Right ventricle myocardium inferior (tissue), 1 donor: ENCODE results near the gene P2RX3. TPM values are rescaled to one million over a fixed set of nuclear protein-coding genes. Genes with fewer than 3 reads are reported as not detected.

Experiments used
- ATAC-seq: fragments of 200-7000 bp; cut with Tn5 transposase; one replicate; pipeline ENCODE4 v1.9.1; 2020; ENCODE audit warnings: mild to moderate bottlenecking, moderate library complexity
- DNase-seq: peaks from one replicate; pipeline ENCODE4 v3.0.0; 2021; ENCODE audit errors: missing footprints
- intact Hi-C: fragments of 100-400 bp; cut with DNase I; formaldehyde crosslinking; loops from one replicate; pipeline ENCODE4 v1.11.0; 2022
- total RNA-seq: library from RNA; stranded (reverse); fragmentation: NEBNext Ultra II Directional; extraction: Animal tissue kit (Norgen Biotek cat#: 25700); gene quantifications from one replicate; pipeline ENCODE4 v1.2.1, GENCODE V29; 2021
- donor health status: DM: no; HTN: yes; CAD: no; lungs with severe emphysema.

P2RX3 gene
- total RNA-seq, 1 donor from 2014 or later, result 3.2 TPM

GRCh38 chr11:57379732-57380131, 41.6 kb downstream of the P2RX3 start:
- DNase-seq, result no peak
- ATAC-seq, result no peak
- intact Hi-C loops, result no loop called here

DNA sequence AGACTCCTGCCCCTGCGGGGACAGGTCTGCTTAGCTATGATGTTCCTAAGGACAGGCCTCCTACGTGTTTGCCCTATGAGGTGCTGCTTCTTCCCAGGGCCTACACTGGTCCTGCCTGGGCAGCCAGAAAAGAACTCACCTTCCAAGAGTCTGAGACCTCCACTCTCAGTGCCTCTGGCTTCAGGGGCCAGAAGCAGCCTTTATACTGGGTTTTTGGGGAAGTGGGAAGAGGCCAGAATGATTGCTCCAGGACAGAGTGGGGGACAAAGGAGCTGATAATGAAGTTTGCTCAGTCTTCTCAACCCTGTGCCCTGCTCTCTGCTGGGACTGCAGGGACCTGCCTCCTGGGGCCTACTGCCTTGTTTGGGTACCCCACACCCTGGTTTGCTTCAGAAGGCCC, 42.8 kb downstream of the P2RX3 start, which contains the start of gene PRG3:
PRG3 (minus strand) TSS at position 176 of the 400 bp plus-strand sequence. CDS start 442 bp downstream, outside the sequence.
- ATAC-seq (no peak), DNase-seq (no peak)
- intact Hi-C loops, result no loop called here

DNA sequence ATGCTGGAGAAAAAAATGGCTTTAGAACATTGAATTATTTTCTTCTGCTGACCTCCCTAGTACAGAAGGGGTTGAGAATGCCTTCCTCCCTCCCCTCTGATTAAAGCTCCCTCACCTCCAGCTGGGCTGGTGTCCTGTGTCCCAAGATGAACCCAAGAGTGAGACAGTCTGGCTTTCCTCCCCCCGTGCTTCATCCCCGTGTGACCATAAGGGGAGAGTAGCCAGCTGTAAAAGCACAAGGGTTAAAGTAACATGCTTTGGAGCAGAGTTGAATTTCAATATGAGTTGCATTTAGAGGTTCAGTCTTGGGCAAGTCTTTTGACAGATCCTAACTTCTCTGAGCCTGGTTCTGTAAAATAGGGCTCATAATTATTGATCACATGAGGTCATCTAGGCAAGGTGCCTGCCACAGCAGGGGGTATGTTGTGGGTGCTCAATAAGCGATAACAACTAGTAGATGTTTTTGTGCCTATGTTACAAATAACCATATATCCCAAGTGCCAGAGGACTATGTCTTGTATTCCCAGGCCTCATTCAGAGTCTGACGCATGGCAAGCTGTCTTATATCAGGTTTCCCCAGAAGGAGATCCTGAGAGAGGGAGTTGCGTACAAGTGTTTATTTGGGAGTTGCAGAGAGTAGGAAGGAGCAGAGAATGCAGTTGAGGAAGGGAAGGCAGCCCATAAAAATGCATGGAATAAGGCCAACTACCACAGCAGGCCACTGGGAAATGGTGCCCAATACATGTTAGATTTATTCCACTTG, 48.2 kb downstream of the P2RX3 start:
- intact Hi-C loops, result no loop called here
- no peak for ATAC-seq
- no peak for DNase-seq

GRCh38 chr11:57387289-57388030, 49.3 kb downstream of the P2RX3 start:
- intact Hi-C loops, result no loop called here
- ATAC-seq (peak; percentile 61), DNase-seq (no peak)

DNA sequence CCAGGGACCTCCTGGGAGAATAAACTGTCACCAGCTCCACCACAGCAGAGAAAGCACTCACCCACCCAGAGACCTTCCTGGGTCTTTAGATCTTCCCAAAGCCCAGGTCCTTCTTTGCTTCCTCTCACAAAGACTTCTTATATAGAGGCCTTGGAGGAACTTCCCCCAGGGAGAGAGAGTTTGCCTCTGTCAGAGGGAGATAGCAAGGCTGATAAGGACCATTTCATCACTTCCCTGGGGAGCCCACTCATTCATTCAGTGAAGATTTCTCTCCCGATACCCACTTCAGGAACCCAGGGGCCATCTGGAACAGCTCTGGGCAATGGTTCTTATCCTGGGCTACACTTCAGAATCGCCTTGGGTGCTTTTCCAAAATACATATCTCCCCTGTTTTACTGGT, 52.4 kb downstream of the P2RX3 start, which contains the start of gene PRG2:
PRG2 (minus strand) TSS at position 116 of the 400 bp plus-strand sequence. CDS start 706 bp downstream, outside the sequence.
- ATAC-seq (no peak), DNase-seq (no peak)
- intact Hi-C loops, result no loop called here

DNA sequence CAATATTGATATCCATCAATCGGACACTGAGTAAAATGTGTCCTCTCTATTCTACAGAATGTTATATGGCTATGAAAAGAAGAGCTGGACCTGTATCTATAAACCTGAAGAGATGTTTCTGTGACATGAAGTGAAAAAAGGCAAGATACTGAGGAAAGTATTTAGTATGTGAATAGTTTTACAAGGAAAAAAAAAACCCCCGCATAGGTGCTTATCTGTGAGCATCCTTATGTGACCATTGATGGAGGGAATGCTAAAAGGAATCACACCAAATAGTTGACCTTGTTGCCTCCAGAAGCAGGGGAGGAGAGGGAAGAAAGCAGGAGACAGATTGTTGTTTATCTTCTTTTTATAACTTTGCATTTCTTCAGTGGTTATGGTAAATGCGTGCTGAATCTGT, 53.0 kb downstream of the P2RX3 start:
- no peak for ATAC-seq
- DNase-seq, result no peak
- intact Hi-C loops, result no loop called here

DNA sequence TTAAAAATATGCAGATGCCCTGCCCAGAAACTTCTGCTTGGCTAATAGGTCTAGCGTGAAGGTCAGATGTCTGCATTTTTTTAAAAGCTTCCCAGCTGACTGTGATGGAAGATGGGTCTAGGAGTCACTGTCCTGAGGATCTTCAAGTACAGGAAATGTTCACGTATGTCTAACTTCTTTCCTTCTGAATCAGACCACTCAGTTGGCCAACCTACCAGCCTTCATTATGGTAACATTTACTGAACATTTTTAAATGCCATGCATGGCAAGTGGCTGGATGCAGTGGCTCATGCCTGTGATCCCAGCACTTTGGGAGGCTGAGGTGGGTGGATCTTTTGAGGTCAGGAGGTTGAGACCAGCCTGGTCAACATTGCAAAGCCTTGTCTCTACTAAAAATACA, 53.4 kb downstream of the P2RX3 start:
- DNase-seq (no peak), ATAC-seq (no peak)
- intact Hi-C loops, result no loop called here

- ATAC-seq (no peak), DNase-seq (no peak)
- intact Hi-C loops, result no loop called here
These were observed 54.1 kb downstream of the P2RX3 start for GRCh38 chr11:57392066-57392762.

DNA sequence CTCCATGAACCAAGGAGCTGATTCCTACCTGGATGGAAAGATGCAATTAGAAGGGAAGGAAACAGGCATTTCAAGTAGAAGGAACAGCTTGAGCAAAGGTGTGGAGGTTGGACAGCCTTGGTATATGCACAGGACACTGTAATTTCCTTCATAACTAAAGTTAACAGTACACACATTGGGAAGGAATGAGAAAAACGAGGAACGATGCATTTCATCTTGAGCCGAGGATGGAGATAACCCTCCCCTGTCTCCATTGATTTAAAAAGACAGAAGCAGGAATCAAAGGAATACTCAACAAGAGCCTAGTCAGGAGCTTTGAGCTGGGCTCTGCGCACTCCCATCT, 54.6 kb downstream of the P2RX3 start:
- ATAC-seq (no peak), DNase-seq (no peak)
- intact Hi-C loops, result no loop called here

GRCh38 chr11:57394203-57394965, 56.2 kb downstream of the P2RX3 start:
- intact Hi-C loops, result no loop called here
- no peak for DNase-seq
- ATAC-seq, result peak; percentile 16

DNA sequence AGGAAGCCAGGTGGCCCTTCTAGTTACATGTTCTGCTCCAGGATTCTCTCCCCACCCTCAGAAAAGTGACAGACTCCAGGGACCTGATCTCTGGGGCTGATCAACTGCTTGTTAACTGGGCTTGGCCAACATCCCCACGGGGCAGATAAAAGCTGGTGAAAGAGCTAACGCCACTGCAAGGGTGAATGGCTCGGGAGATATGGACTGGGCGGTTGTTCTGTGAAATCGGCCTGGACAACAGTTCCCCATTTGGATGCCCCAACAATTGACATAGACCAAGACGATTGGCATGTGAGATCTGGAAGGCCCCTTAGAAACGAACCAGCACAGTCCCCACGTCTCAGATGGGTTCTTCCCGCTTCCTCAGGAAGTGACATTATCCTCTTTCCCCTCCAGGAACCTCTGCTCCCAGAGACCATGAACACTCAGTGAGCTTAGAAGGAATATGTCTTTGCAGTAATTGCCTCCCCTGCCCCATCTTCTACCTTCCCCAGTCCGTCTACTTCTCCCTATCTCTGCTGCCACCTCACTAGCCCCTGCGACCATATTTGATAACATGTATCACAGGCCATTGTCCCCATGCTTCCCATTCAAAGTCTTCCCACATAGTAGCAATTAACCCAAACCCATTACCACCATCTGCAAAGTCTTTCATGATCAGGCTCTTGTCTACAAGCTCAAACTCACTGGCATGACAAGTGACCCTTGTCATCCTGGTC, 57.9 kb downstream of the P2RX3 start:
- DNase-seq (no peak), ATAC-seq (no peak)
- intact Hi-C loops, result no loop called here

DNA sequence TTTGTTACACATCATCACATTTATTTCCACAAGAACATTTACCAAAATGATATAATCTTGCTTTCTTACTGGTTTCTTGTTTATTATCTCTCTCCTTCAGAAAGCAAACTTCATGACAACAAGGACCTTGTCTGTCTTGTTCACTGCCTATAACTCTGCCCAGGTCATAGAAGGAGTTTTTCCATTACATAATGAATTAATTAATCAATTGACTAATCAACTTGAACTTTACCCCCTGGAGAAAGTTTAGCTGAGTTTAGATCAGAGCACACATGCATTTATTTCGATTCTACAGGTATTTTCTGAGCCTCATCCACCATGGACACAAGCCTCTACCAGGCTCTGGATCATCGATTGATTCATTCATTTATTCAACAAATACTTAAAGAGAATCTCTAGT, 58.6 kb downstream of the P2RX3 start:
- intact Hi-C loops, result no loop called here
- DNase-seq (no peak), ATAC-seq (no peak)

- DNase-seq (no peak), ATAC-seq (no peak)
- intact Hi-C loops, result no loop called here
These were observed 59.3 kb downstream of the P2RX3 start for GRCh38 chr11:57397394-57397990.

DNA sequence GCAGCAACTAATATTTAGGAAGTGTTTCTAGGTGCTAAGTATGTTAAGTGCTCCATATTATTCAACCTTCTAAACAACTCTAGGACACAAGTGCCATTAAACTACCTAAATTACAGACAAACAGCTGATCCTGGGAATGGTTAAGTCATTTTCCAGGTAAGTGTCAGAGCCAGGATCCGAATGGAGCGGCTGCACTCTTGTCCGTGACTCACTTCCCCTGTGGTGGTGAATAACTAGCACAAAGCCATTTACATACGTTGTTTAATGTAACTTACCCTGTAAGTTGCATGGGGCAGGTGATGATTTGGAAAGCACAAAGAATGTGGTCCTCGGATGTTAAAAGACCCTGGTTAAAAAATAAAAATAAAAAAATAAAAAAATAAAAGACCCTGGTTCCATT, 61.1 kb downstream of the P2RX3 start:
- DNase-seq (no peak), ATAC-seq (no peak)
- intact Hi-C loops, result no loop called here

DNA sequence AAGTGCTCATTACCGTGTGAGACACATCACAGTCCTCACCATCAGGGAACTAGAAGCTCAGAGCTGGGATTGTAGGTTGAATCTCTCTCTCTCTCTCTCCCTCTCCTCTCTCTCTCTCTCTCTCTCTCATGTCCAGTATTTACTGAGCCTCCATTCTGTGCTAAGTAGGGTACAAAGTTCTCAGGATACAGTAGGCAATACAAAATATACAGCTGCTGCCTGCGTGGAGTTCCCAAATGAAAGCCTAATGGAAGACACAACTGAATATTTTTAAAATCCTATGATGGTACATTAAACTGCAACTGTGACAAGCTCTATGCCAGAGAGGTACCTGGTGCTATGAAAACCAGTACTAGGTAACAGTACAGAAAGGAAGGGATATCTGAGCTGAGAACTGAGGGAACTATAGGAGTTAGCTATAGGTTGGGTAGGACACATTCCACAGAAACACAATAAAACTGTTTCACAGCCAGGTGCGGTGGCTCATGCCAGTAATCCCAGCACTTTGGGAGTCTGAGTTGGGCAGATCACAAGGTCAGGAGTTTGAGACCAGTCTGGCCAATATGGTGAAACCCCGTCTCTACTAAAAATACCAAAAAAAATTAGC, 61.9 kb downstream of the P2RX3 start:
- ATAC-seq, result no peak
- intact Hi-C loops, result no loop called here

DNA sequence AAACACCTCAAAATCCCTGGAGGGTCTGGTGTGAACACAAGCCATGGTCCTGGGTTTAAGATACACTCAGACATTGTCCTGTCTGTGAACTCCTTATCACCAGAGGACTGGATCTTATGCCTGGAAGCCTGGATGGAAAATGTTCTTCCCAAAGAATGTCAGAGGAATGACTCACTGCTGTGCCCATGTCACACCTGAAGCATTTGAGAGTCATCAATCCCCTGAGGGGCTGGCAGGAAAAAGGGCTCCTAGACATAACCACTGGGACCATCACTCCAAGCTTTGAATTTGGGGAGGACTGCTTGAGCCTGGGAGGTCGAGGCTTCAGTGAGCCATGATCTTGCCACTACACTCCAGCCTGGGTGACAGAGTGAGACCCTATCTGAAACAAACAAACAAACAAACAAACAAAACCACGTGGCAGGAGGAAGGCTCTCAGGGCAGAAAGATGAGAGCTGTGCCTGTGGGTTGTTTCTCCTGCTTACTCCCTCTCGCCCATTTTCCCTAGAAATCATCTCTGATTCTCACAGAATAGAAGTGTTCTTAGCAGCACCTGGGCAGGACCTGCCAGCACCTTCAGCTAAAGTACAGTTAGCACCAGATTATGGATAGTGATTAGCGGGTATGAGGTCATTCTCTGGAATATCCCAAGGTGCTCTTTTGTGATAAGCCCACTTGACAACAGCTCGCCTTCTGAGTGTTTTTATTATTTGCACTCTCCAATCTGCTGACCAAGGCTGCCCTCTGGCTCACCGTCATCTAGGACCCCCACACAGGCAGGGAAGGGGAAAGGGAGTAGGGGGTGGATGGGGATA, 64.2 kb downstream of the P2RX3 start:
- intact Hi-C loops, result no loop called here
- ATAC-seq (no peak), DNase-seq (no peak)

More for the DNA sequence above, 61.9 kb downstream of the P2RX3 start:
- DNase-seq, result no peak
